HEK293T (cell line): ENCODE results near the gene MITF.

Experiments used
- CTCF ChIA-PET: fragments of 350-600 bp; formaldehyde crosslinking; extraction: SDS; loops from one replicate; lab custom pipeline; 2021; ENCODE audit warnings: antibody characterized with exemption, inconsistent platforms; lab: Yijun Ruan, JAX
- POLR2A ChIA-PET: fragments of 350-600 bp; formaldehyde crosslinking; extraction: SDS; loops from one replicate; lab custom pipeline; 2020; ENCODE audit warnings: antibody characterized with exemption, inconsistent platforms; lab: Yijun Ruan, JAX
- DNase-seq: peaks from one replicate; pipeline ENCODE4 v3.0.0; 2012; ENCODE audit warnings: mixed read lengths; ENCODE audit errors: extremely low spot score
- ARNT ChIP-seq: fragments of 450-650 bp; IDR thresholded peaks from 2 replicates; pipeline ENCODE4 v1.6.1; 2017; ENCODE audit warnings: mild to moderate bottlenecking
- BHLHE40 ChIP-seq: fragments of 450-650 bp; IDR thresholded peaks from 2 replicates; pipeline ENCODE4 v1.6.1; 2016; ENCODE audit warnings: mild to moderate bottlenecking, moderate library complexity, borderline replicate concordance
- CTBP1 ChIP-seq: fragments of 450-650 bp; IDR thresholded peaks from 2 replicates; pipeline ENCODE4 v1.6.1; 2016; ENCODE audit warnings: borderline replicate concordance
- ELF4 ChIP-seq: fragments of 450-650 bp; IDR thresholded peaks from 2 replicates; pipeline ENCODE4 v1.6.1; 2017; ENCODE audit warnings: antibody characterized with exemption
- FOXA1 ChIP-seq: fragments of 450-650 bp; IDR thresholded peaks from 2 replicates; pipeline ENCODE4 v1.6.1; 2016; ENCODE audit warnings: mild to moderate bottlenecking
- FOXK2 ChIP-seq: fragments of 450-650 bp; IDR thresholded peaks from 2 replicates; pipeline ENCODE4 v1.6.1; 2016; ENCODE audit warnings: mild to moderate bottlenecking
- FOXM1 ChIP-seq: fragments of 450-650 bp; IDR thresholded peaks from 2 replicates; pipeline ENCODE4 v1.6.1; 2017; ENCODE audit warnings: mild to moderate bottlenecking, borderline replicate concordance
- HDGF ChIP-seq: fragments of 450-650 bp; IDR thresholded peaks from 2 replicates; pipeline ENCODE4 v1.6.1; 2017; ENCODE audit warnings: antibody characterized with exemption, borderline replicate concordance
- L3MBTL2 ChIP-seq: fragments of 450-650 bp; conservative IDR thresholded peaks from 2 replicates; pipeline ENCODE4 v1.6.1; 2016; ENCODE audit warnings: mild to moderate bottlenecking
- LEF1 ChIP-seq: fragments of 450-650 bp; IDR thresholded peaks from 2 replicates; pipeline ENCODE4 v1.6.1; 2017; ENCODE audit warnings: mild to moderate bottlenecking, borderline replicate concordance
- NFRKB ChIP-seq: fragments of 450-650 bp; IDR thresholded peaks from 2 replicates; pipeline ENCODE4 v1.6.1; 2016; ENCODE audit warnings: mild to moderate bottlenecking, moderate library complexity
- SP1 ChIP-seq: fragments of 450-650 bp; IDR thresholded peaks from 2 replicates; pipeline ENCODE4 v1.6.1; 2017
- SUZ12 ChIP-seq: fragments of 450-650 bp; IDR thresholded peaks from 2 replicates; pipeline ENCODE4 v1.6.1; 2016; ENCODE audit warnings: mild to moderate bottlenecking
- TARDBP ChIP-seq: fragments of 450-650 bp; IDR thresholded peaks from 2 replicates; pipeline ENCODE4 v1.6.1; 2016
- ZNF384 ChIP-seq: fragments of 450-650 bp; IDR thresholded peaks from 2 replicates; pipeline ENCODE4 v1.6.1; 2016
- TF ChIP-seq, protein P1 (sequence below): fragments of 450-650 bp; IDR thresholded peaks from 2 replicates; pipeline ENCODE4 v1.6.1; 2016

MITF gene

DNA sequence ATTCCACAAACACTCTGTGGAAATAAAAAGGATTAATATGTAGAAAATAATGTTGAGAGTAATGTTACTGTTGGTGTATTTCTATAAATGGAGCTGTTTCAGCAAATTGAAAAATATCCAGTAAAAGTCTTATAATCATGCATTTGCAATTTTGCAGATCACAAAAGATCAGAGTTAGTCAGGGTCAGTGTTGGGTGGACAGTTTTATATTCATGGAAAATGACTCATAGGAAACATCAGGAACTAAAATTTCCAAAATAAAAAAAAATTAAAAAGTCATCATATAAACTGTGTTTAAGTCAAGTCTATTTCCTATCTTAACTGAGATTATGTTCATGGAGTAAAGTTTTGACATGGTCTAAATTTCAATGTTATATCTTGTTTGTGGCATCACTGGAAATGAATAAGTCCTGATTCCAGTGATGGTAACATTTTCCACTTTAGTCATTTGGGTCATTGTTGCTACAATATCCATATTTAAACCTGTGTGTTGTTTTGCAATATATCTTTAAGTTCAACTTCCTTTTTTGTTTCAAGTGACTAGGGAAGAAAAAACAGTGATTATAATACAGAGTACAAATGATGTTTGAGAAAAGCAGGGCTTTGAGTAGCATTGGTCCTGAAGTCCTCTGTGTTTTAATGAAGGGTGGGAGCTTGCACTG, 37.8 kb downstream of the MITF start:
- TF ChIP-seq CTBP1 (no peak), SUZ12 (no peak), L3MBTL2 (no peak), BHLHE40 (no peak), ZNF384 (no peak), ELF4 (no peak), FOXM1 (no peak), SP1 (no peak), TARDBP (no peak), FOXA1 (no peak), LEF1 (no peak), FOXK2 (no peak), HDGF (no peak), NFRKB (no peak)
- TF ChIP-seq, protein P1, sequence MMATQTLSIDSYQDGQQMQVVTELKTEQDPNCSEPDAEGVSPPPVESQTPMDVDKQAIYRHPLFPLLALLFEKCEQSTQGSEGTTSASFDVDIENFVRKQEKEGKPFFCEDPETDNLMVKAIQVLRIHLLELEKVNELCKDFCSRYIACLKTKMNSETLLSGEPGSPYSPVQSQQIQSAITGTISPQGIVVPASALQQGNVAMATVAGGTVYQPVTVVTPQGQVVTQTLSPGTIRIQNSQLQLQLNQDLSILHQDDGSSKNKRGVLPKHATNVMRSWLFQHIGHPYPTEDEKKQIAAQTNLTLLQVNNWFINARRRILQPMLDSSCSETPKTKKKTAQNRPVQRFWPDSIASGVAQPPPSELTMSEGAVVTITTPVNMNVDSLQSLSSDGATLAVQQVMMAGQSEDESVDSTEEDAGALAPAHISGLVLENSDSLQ: no peak
- ChIA-PET CTCF (no interaction called here), POLR2A (no interaction called here)
- DNase-seq: no peak

DNA sequence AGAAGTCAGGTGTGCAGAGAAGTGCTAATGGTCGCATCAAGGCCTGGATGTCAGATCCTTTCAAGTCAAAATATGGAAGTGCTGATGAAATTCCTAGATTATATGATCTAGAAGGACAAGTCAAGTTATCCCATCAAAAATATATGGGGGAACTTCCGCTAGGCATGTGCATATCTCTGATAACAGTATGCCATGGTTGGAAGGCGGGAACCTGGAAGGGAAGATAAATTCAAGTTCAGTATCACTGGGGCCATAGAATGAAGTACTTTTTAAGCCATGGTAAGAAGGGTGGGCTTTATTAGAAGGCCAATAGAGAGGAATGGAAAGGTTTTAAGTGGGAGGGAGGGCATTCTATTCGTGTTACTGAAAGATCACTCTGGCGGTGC, 38.3 kb downstream of the MITF start:
- ChIA-PET CTCF (no interaction called here), POLR2A (no interaction called here)
- DNase-seq: no peak
- TF ChIP-seq ZNF384 (no peak), SP1 (no peak), ARNT (no peak), NFRKB (no peak), HDGF (no peak), L3MBTL2 (no peak), SUZ12 (no peak), ELF4 (no peak), FOXK2 (no peak), LEF1 (no peak)
- TF ChIP-seq, protein P1: no peak

DNA sequence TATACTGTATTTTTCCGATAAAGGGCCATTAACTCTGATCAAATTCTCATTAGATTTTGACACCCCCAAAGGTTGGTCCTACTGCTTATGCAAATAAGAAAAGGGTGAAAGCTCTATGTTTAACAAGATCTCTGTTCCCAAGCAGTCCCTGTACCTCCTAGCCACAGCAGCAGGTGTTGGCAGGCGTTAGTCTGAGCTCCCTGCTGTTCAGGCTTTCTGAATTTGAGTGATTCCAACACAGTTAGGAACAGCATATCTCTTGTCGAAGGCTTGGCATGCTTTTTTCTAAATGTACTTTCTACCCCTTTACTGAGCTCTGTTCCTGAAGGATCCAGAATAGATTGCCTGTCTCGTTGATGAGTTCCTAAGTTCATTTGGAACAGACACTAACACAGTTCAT, 42.3 kb downstream of the MITF start:
- ChIA-PET CTCF (interaction anchor here (0.6 kb wide), 1 partner anchor 13 kb away, joined by 3 read pairs; no protein-coding TSS in a partner anchor), POLR2A (interaction anchor here (0.7 kb wide), 1 partner anchor 43 kb away, joined by 3 read pairs; no protein-coding TSS in a partner anchor)
- DNase-seq: no peak
- TF ChIP-seq ARNT (no peak), SUZ12 (no peak), FOXK2 (no peak), FOXM1 (no peak), NFRKB (no peak), BHLHE40 (no peak), FOXA1 (no peak), LEF1 (no peak), SP1 (no peak), TARDBP (no peak), L3MBTL2 (no peak), HDGF (no peak), CTBP1 (no peak), ZNF384 (no peak), ELF4 (no peak)
- TF ChIP-seq, protein P1: no peak

DNA sequence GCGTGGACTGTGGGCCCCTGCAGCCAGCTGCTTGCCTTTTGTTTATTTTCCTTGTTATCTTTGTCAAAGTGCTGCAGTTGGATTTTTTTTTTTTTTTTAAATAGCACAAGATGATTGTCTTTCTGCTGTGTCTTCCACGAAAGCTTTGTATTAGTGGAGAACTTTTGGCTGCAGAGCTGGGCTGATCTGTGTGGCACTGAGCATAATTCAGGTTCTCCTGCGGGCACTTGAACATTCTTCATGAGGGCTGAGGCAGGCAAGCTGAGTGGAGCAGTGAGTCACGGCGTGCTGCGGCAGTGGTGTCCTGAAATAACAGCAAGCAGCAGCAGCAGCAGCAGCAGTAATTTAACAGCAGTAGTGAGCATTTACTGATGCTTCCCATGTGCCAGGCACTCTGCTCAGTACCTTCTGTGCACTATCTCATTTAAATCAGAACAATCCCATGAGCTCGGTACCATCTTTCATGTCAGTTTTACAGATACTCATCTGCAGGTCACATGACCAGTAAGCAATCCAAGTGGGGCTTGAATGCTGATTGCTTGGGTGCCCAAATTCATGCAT, 45.8 kb downstream of the MITF start:
- DNase-seq: peak; percentile 50
- peak; percentile 32; the same call in 1 of the 2 replicates for TF ChIP-seq ZNF384
- no peak for TF ChIP-seq FOXA1
- TF ChIP-seq HDGF: no peak
- TF ChIP-seq, protein P1: 0 out of 2 replicates have a peak, but pooled peaks have one; percentile 28
- ChIA-PET CTCF (interaction anchor here (0.7 kb wide), 1 partner anchor 747 kb away, joined by 3 read pairs; no protein-coding TSS in a partner anchor), POLR2A (interaction anchor here (1.7 kb wide), 1 partner anchor 46 kb away, joined by 3 read pairs; the partner anchor contains the start of gene MITF)

DNA sequence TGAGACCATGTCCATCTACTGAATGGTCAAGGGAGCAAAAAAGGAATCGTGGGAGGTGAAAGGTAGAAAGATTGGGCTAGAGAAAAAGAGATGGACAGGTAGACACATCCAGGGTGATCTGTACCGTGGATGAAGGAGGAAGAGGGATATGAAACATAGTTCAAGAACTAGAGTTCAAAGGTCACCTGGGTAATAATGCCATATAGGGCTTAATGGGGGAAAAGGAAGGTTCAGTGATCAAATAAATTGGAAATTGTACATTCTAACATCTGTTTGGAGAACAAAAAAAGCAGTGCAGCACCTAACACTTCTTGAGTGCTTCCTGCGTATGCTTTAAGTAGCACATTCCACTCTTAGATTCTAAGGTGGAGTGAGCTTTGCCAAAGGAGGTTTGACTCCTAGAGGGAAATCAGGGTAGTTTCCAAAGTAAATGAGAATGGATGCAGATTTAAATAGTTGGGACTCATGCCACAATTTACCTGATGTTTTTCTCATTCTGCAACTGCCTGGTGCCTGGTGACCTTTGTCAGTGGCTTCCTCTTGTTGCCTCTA, 46.6 kb downstream of the MITF start:
- DNase-seq: no peak
- ChIA-PET CTCF (no interaction called here), POLR2A (interaction anchor here (1.7 kb wide), 1 partner anchor 46 kb away, joined by 3 read pairs; the partner anchor contains the start of gene MITF)
- TF ChIP-seq CTBP1 (no peak), ARNT (no peak), HDGF (no peak), TARDBP (no peak), FOXA1 (no peak), FOXM1 (no peak), ELF4 (no peak), BHLHE40 (no peak), SP1 (no peak), L3MBTL2 (no peak), LEF1 (no peak), NFRKB (no peak), FOXK2 (no peak), ZNF384 (no peak), SUZ12 (no peak)
- TF ChIP-seq, protein P1: no peak
